Measurements from ENCODE around the gene CSNK1G3.

GRCh38 chr5:123520677-123521247, 8.8 kb downstream of the CSNK1G3 start:
- TF ChIP-seq, protein P1, sequence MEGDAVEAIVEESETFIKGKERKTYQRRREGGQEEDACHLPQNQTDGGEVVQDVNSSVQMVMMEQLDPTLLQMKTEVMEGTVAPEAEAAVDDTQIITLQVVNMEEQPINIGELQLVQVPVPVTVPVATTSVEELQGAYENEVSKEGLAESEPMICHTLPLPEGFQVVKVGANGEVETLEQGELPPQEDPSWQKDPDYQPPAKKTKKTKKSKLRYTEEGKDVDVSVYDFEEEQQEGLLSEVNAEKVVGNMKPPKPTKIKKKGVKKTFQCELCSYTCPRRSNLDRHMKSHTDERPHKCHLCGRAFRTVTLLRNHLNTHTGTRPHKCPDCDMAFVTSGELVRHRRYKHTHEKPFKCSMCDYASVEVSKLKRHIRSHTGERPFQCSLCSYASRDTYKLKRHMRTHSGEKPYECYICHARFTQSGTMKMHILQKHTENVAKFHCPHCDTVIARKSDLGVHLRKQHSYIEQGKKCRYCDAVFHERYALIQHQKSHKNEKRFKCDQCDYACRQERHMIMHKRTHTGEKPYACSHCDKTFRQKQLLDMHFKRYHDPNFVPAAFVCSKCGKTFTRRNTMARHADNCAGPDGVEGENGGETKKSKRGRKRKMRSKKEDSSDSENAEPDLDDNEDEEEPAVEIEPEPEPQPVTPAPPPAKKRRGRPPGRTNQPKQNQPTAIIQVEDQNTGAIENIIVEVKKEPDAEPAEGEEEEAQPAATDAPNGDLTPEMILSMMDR (IDR thresholded peaks at IDR 0.05): no peak
- no peak for TF ChIP-seq POLR2A (IDR thresholded peaks at IDR 0.05)
